ENCODE data around the gene PPP6R3. TPM values are rescaled to one million over a fixed set of nuclear protein-coding genes. Genes with fewer than 3 reads are reported as not detected.

Gene PPP6R3
- total RNA-seq, 1 experiment from 2014 or later: 163 TPM

GRCh38 chr11:68546555-68546954, 86.0 kb downstream of the PPP6R3 start:
- in situ Hi-C loops (cut with HindIII; ENCODE audit: low pct_unique_long_range_greater_than_20kb, low sequenced_read_pairs): no loop called here
- POLR2A ChIA-PET: no interaction called here
- no peak overlapping the region for H3K27ac ChIP-seq (ENCODE audit: low read length)
- no peak for DNase-seq (ENCODE audit: low read depth, low spot score)
- BruUV-seq (replicated peaks): no TSS peak
- no peaks in the 10 kb centered on the region for H3K27me3 ChIP-seq (ENCODE audit: control insufficient read depth, insufficient read depth, low read length)
- CTCF ChIA-PET: no interaction called here
- ATAC-seq: no peak
- H3K36me3 ChIP-seq (ENCODE audit: control insufficient read depth, insufficient read depth, low read length): peaks cover 24% of the 10 kb centered on the region
- H3K4me3 ChIP-seq (ENCODE audit: low read depth in 2 of 2, low read length in 2 of 2): no peak overlapping the region
- intact Hi-C loops (cut with micrococcal nuclease; ENCODE audit: unreplicated experiment): no loop called here
- H3K9me3 ChIP-seq (ENCODE audit: control insufficient read depth, insufficient read depth, low read depth, low read length): no peaks in the 10 kb centered on the region
- TF ChIP-seq, protein P1, sequence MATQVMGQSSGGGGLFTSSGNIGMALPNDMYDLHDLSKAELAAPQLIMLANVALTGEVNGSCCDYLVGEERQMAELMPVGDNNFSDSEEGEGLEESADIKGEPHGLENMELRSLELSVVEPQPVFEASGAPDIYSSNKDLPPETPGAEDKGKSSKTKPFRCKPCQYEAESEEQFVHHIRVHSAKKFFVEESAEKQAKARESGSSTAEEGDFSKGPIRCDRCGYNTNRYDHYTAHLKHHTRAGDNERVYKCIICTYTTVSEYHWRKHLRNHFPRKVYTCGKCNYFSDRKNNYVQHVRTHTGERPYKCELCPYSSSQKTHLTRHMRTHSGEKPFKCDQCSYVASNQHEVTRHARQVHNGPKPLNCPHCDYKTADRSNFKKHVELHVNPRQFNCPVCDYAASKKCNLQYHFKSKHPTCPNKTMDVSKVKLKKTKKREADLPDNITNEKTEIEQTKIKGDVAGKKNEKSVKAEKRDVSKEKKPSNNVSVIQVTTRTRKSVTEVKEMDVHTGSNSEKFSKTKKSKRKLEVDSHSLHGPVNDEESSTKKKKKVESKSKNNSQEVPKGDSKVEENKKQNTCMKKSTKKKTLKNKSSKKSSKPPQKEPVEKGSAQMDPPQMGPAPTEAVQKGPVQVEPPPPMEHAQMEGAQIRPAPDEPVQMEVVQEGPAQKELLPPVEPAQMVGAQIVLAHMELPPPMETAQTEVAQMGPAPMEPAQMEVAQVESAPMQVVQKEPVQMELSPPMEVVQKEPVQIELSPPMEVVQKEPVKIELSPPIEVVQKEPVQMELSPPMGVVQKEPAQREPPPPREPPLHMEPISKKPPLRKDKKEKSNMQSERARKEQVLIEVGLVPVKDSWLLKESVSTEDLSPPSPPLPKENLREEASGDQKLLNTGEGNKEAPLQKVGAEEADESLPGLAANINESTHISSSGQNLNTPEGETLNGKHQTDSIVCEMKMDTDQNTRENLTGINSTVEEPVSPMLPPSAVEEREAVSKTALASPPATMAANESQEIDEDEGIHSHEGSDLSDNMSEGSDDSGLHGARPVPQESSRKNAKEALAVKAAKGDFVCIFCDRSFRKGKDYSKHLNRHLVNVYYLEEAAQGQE (IDR thresholded peaks at IDR 0.05; ENCODE audit: insufficient read depth in 1 of 2, low read depth in 2 of 2, low read length in 1 of 2): no peak
- TF ChIP-seq POLR2AphosphoS5 (IDR thresholded peaks at IDR 0.05; ENCODE audit: low read depth, low read length) (no peak), SIN3A (IDR thresholded peaks at IDR 0.05; ENCODE audit: borderline replicate concordance, insufficient read depth, low read depth, low read length) (no peak), TCF7L2 (IDR thresholded peaks at IDR 0.05; ENCODE audit: low read depth, low read length) (no peak)
- TF ChIP-seq, protein P2, sequence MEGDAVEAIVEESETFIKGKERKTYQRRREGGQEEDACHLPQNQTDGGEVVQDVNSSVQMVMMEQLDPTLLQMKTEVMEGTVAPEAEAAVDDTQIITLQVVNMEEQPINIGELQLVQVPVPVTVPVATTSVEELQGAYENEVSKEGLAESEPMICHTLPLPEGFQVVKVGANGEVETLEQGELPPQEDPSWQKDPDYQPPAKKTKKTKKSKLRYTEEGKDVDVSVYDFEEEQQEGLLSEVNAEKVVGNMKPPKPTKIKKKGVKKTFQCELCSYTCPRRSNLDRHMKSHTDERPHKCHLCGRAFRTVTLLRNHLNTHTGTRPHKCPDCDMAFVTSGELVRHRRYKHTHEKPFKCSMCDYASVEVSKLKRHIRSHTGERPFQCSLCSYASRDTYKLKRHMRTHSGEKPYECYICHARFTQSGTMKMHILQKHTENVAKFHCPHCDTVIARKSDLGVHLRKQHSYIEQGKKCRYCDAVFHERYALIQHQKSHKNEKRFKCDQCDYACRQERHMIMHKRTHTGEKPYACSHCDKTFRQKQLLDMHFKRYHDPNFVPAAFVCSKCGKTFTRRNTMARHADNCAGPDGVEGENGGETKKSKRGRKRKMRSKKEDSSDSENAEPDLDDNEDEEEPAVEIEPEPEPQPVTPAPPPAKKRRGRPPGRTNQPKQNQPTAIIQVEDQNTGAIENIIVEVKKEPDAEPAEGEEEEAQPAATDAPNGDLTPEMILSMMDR (IDR thresholded peaks at IDR 0.05): no peak
- H3K4me1 ChIP-seq (ENCODE audit: control insufficient read depth, insufficient read depth, low read length): no peaks in the 10 kb centered on the region

DNA sequence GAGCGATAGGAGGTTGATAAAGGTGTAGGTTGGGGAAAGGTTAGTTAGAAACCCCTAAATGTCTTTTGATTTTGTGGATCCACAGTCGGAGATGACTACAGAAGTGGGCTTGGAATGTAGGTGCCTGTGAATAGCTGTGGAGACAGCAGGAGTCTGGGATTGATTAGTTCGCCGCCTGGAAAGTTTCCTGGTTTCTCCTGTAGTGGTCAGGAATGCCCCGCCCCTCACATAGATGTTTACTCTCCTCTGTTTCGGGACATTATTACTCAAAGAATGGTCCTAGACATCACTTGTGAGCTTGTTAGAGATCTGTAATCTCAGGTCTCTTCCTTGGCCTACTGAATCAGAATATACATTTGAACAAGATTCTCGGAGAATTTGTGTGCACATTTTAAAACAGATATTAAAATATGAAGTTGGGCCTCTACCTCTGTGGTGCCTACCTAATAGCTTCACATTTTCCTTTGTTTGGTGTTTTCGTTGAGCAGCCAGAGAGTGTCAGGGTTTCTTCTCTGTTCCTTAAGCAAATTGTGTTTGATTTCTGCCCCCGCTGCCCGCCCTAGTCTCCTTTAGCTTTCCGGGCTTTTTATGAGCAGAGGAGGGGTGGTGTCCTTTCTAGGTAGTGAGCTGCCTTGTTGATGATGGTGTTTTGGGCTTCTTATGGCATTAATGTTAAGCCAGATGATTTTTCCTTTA, 89.4 kb downstream of the PPP6R3 start:
- no peaks in the 10 kb centered on the region for H3K9me3 ChIP-seq (ENCODE audit: control insufficient read depth, insufficient read depth, low read depth, low read length)
- H3K4me3 ChIP-seq (ENCODE audit: low read depth in 2 of 2, low read length in 2 of 2): no peak overlapping the region
- intact Hi-C loops (cut with micrococcal nuclease; ENCODE audit: unreplicated experiment) (no loop called here), in situ Hi-C loops (cut with HindIII; ENCODE audit: low pct_unique_long_range_greater_than_20kb, low sequenced_read_pairs) (no loop called here)
- CTCF ChIA-PET: interaction anchor here (0.6 kb wide), 1 partner anchor 155 kb away, joined by 7 read pairs; no protein-coding TSS in a partner anchor
- ATAC-seq (no peak), DNase-seq (ENCODE audit: low read depth, low spot score) (no peak)
- peaks cover 34% of the 10 kb centered on the region for H3K36me3 ChIP-seq (ENCODE audit: control insufficient read depth, insufficient read depth, low read length)
- no peak overlapping the region for H3K27ac ChIP-seq (ENCODE audit: low read length)
- POLR2A ChIA-PET: interaction anchor here (0.6 kb wide), 1 partner anchor 304 kb away, joined by 6 read pairs; no protein-coding TSS in a partner anchor
- no TSS peak for BruUV-seq (replicated peaks)
- H3K27me3 ChIP-seq (ENCODE audit: control insufficient read depth, insufficient read depth, low read length): no peaks in the 10 kb centered on the region
- no peak for TF ChIP-seq TCF7L2 (IDR thresholded peaks at IDR 0.05; ENCODE audit: low read depth, low read length)
- no peak for TF ChIP-seq POLR2AphosphoS5 (IDR thresholded peaks at IDR 0.05; ENCODE audit: low read depth, low read length)
- TF ChIP-seq, protein P1 (IDR thresholded peaks at IDR 0.05; ENCODE audit: insufficient read depth in 1 of 2, low read depth in 2 of 2, low read length in 1 of 2): no peak
- TF ChIP-seq SIN3A (IDR thresholded peaks at IDR 0.05; ENCODE audit: borderline replicate concordance, insufficient read depth, low read depth, low read length): no peak
- TF ChIP-seq, protein P2 (IDR thresholded peaks at IDR 0.05): no peak
- H3K4me1 ChIP-seq (ENCODE audit: control insufficient read depth, insufficient read depth, low read length): no peaks in the 10 kb centered on the region

All from Panc1 (cell line).